Inflammatory macrophage treated with lipopolysaccharide for 1 hour (primary cell): ENCODE results near the gene MKLN1.
A peak's percentile ranks its signal among the peaks of the same experiment; 100 is the strongest.
"Not testable (repeated sequence)": the region's sequence is repeated elsewhere in the genome, so short reads cannot be mapped to it uniquely, and the experiment has no call there.

Experiments
- DNase-seq, 2 donors: peaks; one replicate each; pipeline ENCODE4 v3.0.0-alpha.2; 2020 to 2022

The MKLN1 gene

DNA sequence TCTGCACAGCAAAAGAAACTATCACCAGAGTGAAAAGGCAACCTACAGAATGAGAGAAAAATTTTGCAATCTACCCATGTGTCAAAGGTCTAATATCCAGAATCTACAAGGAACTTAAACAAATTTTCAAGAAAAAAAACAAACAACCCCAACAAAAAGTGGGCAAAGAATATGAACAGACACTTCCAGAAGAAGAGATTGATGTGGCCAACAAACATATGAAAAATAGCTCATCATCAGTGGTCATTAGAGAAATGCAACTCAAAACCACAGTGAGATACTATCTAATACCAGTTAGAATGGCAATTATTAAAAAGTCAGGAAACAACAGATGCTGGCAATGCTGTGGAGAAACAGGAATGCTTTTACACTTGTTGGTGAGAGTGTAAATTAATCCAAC is 7.1 kb upstream of the MKLN1 start:
- no peak for DNase-seq

DNA sequence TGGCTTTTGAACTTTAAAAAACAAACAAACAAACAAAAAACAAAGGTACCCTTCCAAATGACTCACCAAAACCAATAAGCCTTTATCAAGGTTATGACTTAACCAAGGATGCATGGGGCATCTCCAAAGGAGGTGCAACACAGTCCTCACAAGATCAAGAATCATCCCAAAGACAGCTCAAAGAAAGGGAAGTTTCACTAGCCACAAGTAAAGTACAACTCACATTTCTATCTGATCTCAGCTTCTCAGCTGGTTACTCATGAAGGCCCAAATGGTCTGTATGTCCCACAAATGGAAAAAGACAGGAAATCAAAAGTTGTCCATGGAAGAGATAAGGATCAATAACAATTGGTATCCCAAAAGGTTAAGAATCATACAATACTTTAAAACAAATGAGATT is 6.0 kb upstream of the MKLN1 start:
- DNase-seq, result peak in 1 of 2 donors; percentile 53

DNA sequence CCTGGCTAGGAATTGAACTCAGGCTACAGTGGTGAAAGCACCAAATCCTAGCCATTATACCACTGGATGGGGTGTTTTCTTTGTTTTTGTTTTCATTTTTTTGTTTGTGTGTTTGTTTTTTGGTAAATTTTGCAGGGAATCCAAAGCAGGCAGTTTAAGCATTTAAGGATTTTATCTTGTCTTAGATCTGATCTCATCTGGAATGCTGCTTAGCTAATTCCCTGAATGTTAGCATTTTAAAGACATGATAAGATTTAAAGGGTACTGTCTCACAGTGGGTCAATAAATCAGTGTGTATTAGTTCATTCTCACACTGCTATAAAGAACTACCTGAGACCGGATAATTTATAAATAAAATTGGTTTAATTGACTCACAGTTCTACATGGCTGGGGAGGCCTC is 5.6 kb upstream of the MKLN1 start:
- no peak for DNase-seq

DNA sequence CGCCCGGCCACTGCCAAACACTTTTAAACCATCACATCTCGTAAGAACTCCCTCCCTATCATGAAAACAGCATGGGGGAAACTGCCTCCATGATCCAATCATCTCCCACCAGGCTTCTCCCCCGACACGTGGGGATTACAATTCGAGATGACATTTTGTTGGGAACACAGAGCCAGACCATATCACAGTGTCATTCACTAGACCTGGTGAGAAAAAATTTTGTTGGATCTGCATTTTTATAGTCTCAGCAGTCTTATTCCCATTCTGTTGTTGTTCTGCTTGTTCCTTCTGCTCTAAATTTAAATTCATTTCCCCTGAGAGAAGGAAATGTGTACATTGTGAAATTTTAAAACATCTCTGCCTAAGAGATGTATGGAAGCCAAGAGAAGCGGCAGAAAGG is 4.8 kb upstream of the MKLN1 start:
- no peak for DNase-seq

DNA sequence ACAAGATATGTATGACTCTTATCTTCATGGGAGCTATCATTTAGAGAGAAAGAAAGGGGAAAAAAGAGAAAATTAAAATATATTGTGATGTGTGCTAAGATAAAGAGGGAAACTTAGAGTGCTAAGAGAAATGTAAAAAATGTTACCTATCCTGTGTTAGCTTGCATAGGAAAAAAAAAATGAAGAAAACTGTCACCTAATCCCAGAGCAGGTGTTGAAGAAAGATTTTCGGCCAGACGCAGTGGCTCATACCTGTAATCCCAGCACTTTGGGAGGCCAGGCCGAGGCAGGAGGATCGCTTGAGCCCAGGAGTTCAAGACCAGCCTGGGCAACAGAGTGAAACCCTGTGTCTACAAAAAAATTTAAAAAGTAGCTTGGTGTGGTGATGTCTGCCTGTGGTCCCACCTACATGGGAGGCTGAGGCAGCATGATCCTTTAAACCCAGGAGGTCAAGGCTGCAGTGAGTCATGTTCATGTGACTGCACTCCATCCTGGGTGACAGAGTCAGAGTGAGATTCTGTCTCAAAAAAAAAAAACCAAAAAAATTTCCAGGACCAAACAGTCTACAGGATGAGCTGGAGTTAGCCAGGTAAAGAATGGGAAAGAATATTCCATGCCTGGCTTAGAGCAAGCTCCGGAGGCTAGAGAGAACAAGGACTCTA is 2.4 kb upstream of the MKLN1 start:
- peak in 1 of 2 donors; percentile 12 for DNase-seq

DNA sequence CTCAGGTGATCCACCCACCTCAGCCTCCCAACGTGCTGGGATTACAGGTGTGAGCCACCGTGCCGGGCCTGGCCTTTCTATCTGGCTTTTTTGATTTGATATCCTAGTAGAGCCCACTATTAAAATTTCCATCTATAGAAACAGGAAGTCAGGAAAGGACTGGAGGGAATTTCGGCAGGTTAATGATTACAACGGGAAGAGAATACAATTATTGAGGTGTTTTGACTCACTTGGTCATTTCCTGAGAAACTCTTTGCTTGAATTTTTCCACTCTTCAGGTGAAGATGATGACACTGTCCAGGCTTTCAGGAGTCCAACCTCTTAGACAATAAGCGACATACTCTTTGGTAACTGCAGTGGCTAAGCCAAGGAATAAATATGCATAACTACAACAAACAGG is 1.1 kb upstream of the MKLN1 start:
- DNase-seq, result no peak

DNA sequence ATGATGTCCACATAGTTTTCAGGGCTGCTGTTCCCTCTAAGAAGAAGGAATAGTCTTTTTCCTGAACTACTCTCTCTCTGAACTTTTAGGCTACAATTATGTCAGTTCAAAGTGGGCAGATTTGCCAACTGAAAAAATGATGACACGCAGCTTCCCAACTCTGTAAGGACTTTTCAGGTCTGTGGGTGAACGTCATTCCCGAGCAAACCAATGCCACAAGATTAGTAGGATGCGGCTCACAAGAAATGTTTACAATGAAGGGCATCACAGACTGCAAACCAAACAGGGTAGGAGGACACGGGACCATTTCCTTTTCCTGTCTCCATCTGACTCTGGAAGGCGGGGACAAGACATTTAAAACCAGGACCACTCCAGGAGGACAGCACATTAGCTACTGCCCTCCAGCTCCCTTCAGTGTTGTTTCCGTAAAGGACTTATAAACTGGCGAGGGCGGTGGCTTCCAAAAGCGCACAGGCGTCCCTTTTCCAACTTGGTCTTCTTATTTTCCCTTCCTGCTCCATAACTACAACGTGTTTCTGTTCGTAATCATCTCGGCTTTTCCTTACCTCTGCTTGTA is 539 bp upstream of the MKLN1 start:
- peak; percentile 33 to 47 for DNase-seq

DNA sequence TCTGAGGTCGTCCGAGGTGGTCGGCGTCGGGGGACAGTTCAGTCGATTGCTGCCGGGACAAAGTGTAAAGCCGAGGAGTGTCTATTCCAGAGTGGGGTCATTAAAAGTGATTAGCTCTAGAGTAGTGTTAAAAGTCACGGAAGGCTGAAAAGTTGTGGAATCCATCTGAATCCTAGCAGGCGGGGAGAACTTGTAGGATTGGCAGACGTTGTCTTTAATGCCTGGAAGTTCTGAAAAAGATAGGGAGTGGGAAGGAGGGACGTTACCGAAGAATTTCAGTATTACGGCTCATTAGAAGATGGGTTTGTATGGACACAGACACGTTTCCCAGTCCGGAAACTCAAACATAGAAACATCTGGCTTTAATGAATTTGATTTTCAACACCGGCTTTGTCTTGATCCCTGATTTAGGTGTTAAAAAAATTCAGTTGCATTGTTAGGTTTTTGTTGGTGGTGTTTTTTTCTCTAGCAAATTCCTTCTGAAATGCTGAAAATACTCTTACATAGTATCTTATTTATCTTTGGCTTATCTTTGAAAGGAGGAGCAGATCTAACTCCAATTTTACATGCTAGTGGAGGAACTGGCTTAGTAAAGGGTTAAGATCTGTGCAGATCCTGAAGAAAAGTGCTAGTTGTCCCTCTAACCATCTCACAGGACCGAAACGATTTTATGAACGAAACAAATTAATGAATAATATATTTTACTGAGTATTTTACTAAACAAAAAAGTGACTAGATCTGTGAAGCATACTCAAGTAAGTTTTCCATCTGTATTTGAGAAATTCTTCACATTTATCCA is 900 bp downstream of the MKLN1 start:
- DNase-seq, result peak; percentile 5 to 18

DNA sequence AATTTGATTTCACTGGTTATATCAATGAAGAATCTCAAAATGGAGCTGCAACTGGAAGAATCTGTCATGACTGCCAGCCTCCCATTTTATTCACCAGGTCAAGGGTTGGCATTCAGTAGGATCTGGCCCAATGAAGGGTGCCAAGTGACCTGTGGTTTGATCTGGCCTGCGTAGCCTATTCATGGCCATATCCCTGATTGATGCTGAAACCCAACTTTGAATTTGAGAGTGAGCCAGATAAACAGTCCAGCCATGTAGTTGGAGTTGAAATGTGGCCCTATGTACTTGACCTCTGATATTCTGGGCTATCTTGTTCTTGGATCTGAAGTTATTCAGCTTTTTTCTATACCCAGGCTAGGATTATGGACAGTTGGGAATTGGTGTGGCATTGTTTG is 1.5 kb downstream of the MKLN1 start:
- DNase-seq, result no peak

DNA sequence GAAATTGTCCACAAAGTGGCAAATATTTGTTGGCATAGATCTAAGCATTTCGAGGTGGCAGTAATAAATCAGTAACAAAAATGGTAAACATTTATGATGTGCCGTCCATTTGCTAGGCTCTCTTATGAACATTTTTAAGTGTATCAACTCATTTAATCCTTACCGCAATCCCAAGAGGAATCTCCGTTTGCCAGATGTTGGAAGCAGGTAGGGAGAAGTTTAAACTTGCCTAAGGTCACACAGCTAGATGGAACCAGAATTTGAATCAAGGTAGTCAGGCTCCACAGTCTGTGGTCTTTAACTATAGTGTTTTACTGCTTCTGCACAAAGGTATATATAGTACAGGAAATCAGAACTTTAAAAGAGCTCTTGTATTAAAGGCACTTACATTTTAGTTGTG is 2.6 kb downstream of the MKLN1 start:
- no peak for DNase-seq

DNA sequence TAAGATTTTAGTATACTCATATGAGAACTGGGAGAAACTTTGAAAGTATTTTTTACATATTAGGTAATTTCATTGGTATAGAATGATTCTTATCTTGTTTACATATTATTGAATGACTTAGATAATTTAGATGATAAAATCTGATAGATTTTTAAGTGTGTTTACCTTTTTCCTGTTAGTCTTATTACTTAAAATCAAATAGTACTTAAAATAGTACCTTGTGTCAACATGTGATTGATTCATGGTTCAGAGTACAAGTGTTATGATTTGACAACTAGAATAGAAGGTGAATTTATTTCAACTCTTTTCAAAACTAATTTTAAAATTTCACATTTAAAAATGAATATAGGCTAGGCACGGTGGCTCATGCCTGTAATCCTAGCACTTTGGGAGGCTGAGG is 4.1 kb downstream of the MKLN1 start:
- DNase-seq, result no peak

DNA sequence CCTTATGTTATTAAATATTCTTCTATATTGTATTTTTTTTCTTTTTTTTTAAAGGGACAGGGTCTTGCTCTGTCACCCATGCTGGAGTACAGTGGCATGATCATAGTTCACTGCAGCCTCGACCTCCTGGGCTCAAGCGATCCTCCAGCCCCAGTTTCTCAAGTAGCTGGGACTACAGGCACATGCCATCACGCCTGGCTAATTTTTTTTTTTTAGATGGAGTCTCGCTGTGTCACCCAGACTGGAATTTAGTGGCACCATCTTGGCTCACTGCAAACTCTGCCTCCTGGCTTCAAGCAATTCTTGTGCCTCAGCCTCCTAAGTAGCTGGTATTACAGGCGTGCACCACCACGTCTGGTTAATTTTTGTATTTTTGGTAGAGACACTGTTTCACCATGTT is 5.1 kb downstream of the MKLN1 start:
- not testable (repeated sequence) for DNase-seq

DNA sequence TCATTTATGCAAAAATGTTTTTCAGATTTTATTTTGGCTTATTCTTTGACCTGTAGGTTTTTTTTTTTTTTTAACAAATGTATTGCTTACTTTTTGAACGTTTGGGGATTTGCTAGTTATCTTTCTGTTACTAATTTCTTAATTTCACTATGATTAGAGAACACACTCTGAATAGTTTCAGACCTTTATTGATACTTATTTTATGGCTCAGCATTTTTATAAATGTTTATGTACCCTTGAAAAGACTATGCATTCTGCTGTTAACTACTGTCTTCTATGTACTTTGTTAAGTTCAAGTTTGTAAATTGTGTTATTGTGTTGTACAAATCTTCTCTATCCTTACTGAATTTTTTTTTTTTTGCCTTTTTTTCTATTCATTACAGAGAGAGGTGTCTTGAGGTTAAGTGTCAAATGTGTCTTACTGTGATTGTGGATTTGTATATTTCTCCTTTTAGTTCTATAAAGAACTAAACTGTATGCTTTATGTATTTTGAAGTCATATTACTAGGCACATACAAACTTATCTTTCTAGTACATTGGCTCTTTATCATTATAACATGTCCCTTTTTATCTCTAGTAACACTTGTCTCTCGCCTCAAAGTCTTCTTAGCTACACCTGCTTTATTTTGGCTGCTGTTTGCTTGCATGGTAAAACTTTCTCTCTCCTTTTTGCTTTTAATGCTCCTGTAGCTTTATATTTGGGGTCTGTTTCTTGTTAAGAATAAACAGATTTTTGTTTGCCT is 8.1 kb downstream of the MKLN1 start:
- DNase-seq, result no peak

DNA sequence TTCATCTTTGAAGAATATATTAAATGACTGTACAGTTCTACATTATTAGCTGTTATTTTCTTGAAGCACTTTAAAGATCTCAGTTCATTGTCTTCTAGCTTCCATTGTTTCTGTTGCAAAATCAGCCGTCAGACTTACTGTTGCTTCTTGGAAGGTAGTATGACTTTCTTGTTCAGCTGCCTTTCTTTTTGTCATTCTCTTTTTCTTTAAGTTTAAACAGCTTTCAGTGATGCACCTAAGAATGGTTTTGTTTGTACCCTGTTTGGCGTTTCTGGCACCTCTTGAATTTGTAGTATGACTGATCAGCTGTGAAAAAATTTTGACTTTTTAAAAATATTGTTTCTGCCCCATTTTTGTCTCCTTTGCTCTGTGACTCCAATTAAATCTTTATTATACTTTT is 9.3 kb downstream of the MKLN1 start:
- DNase-seq, result no peak

DNA sequence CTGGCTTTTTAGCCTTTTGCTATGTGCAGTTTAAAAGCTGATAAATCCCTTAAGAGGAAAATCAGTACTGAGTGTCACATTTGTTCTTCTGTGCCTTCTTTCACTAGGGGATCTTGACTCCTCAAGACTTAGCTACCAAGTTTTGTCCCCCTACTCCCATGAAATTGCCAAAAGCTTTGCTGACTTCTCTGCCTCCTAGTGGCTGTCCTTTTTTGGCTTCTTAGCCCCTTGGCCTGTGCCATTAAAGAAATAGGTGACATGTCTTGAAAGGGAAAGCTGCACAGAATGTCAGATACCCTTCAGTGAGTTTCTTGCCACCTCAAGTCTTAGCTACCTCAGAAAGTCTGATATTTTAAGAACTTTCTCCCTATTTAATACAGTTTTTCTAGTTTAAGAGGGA is 10.5 kb downstream of the MKLN1 start:
- no peak for DNase-seq

DNA sequence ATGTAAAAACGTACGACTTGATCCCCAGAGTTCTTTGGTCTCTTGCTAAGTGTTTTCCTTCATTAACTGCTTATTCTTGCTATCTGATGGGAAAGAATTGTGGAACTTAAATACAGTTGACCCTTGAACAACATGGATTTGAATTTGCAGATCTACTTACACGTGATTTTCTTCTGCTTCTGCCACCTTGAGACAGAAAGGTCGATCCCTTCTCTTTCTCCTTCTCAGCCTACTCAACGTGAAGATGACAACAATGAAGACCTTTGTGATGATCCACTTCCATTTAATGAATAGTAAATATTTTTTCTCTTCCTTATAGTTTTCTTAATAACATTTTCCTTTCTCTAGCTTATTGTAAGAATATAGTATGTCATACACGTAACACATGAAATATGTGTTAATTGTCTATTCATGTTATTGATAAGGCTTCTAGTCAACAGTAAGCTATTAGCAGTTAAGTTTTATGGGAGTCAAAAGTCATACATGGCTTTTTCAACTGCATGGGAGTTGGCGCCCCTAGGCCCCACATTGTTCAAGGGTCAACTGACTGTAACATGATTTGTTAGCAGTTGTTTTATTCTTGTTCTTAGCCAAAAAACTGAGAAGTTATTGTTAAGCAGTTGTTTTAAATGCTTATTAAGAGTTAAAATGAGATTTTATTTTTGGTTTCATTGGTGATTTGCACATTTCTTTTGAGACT is 11.2 kb downstream of the MKLN1 start:
- DNase-seq, result no peak

DNA sequence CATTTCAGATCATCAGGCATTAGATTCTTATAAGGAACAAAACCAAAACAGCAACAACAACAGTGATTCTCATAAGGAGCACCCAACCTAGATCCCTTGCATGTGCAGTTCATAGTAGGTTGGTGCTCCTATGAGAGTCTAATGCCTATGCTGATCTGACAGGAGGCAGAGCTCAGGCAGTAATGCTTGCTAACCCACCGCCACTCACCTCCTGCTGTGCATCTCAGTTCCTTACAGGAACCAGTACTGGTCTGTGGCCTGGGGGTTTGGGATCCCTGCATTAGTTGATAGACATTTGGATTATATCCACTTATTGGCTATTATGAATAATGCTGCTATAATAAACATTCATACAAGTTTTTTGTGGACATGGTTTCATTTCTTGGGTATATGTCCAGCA is 14.0 kb downstream of the MKLN1 start:
- DNase-seq, result no peak

DNA sequence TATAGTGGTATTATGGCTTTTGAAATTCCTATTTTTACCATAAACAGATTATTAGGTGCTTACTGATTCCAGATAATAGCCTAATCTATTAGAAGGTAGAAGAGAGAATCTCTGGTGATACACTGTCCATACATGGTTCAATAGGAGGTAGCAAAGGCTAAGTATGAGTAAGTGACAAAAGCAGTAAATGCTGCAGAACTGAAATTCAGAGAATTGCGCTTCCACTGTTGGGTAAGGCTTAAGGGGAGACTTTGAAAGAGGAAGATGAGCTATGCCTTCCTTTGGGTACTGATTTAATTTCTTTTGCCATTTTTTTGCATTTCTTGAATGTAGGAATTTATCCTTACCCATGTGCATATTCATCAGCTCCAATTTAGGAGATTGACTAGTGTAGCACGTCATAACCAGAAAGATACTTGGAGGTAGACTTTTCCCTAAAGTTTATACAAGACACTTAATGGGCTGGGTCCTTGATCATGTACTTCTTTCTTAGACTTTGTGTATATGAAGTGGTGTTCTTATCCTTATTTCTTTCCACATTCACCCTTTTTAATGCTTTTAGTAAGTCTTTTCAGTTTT is 15.3 kb downstream of the MKLN1 start:
- peak; percentile 59 to 70 for DNase-seq

DNA sequence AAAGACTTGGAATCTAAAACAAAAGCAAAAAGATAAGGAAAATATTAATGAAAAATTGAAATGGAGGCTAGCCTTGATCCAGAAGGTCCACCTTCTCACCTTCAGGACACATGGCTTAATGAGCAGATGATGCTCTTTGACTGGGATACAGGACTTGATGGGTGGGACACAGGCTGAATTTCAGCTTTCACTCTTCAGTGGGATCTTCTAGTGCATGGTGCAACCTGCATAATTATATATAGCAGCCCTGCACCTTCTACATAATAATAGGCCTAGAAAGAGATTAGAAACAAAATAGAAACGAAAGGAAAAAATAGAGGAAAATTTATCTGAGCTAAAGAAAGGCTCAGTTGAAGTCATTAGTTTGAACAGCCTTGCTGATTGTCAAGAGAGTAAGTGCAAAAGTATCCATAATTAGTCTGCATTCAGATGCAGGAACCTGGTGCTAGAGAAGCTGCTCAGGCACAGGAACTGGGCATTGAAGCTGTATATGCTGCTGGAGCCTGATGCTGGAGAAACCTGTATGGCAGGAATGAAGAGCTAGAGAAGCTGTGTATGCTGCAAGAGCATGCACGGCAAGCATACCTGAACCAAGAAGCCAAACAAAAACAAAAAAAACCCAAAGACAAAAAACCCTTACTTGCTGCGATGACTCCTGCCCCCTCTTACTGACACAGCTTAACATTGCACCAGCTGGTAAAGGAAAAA is 19.4 kb downstream of the MKLN1 start:
- no peak for DNase-seq

DNA sequence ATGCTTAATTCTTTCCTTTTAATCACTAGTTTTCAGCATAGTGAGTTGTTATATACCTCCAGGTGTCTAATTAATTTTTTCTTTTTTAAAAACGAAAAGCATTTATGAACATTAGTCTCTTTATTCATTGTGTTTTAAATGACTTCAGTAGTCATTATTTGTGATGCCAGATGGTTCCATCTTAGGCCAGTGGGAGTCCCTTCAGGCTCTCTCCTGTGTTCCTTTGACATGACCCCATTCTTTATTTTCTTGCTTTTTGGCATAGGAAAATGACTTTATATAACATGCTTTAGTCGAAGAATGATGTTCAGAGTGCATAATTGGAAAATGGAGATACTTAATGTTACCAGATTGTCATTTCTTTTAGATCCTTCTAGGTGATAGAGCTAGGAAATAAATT is 24.4 kb downstream of the MKLN1 start:
- DNase-seq, result no peak

DNA sequence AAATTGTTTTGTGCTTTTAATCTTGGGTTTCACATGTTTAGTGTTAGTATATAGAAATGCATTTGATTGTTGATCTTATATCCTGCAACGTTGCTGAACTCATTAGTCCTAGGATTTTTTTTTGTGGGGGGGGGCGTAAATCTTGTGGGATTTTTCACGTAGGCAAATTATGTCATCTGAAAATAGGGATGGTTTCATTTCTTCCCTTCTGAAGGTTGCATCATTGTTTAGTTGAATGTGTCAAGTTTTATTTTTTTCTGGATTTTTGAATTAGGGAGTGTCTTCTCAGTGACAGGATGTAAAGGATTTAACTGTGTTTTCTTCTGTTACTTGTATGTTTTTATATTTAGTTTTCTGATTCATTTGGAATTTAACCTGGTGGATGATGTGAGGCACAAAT is 26.7 kb downstream of the MKLN1 start:
- DNase-seq, result peak; percentile 25 to 43
